ENCODE results near the gene SLC22A12.

The SLC22A12 gene

DNA sequence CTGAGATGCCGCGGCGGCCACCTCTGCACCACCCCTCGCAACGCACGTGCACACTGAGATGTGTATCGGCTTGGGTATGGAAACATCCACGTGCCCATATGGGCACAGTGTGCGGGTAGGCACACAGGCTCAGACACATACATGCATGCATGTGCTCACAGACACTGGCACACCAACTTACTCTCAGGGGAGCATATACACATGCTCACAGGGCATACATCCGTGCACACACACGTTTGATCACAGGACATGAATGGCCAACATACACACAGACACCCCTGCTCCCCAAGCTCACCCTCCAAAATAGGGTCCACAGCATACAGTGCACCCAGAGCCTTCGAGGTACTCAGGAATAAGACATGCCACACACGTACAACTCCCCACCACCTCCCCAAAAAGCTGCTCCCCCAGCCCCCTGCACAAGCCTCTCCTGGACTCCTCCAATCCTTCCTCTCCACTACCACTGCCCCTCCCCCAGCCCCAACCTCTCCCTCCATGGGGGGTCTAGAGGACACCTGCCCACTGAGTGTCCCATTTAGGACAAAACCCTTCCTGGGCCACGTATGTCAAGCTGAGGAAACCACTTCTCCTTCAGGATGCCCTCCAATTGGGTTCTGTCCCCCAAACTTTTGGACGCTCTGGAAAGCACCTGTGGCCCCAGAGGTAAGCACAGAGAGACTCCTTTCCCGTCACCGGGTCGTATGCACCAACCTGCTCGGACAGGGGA, 53.1 kb downstream of the SLC22A12 start:
- no peak overlapping the region for H3K27ac ChIP-seq
- H3K9me3 ChIP-seq: no peaks in the 10 kb centered on the region
- DNase-seq: no peak
- TF ChIP-seq, protein P1, sequence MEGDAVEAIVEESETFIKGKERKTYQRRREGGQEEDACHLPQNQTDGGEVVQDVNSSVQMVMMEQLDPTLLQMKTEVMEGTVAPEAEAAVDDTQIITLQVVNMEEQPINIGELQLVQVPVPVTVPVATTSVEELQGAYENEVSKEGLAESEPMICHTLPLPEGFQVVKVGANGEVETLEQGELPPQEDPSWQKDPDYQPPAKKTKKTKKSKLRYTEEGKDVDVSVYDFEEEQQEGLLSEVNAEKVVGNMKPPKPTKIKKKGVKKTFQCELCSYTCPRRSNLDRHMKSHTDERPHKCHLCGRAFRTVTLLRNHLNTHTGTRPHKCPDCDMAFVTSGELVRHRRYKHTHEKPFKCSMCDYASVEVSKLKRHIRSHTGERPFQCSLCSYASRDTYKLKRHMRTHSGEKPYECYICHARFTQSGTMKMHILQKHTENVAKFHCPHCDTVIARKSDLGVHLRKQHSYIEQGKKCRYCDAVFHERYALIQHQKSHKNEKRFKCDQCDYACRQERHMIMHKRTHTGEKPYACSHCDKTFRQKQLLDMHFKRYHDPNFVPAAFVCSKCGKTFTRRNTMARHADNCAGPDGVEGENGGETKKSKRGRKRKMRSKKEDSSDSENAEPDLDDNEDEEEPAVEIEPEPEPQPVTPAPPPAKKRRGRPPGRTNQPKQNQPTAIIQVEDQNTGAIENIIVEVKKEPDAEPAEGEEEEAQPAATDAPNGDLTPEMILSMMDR (IDR thresholded peaks at IDR 0.05): no peak
- peaks cover 3 to 60% of the 10 kb centered on the region in 2 donors for H3K27me3 ChIP-seq
- H3K36me3 ChIP-seq: no peaks in the 10 kb centered on the region
- peak overlapping the region; percentile 18 to 39 for H3K4me3 ChIP-seq
- peaks cover 0 to 22% (median 13%) of the 10 kb centered on the region in 4 donors for H3K4me1 ChIP-seq
- intact Hi-C loops (cut with DNase I; ENCODE audit: low total_unique reads): no loop called here

DNA sequence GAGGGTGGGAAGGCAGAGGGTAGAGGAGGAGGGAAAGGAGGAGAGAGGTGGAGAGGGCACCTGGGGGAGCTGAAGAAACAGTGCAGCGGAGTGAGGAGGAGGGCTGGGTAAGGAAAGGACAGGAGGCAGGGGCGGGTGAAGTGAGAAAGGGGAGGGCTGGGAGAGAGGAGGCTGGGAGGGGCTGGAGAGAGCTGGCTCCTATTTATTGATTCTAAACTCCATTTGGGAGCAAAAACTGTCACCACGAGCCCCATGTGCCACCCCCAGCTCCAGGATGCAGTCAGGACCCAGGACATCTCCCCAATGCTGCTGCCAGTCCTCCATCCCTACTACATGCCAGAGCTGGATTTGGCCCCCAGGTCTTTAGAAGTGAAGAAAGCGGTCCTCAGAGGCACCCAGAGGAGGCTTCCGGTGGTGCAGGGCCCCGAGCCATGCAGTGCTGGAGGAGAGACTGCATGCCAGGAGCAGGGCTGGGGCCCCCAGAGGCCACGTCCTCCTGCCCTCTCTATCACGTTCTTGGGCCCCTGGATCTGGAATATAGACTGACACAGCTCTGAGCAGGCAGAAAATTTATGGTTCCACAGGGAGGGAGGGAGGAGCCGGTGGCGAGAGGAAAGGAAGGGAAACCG, 53.7 kb downstream of the SLC22A12 start:
- no peak for DNase-seq
- Histone ChIP-seq H3K27ac (no peak overlapping the region), H3K4me3 (no peak overlapping the region), H3K27me3 (peaks cover 3 to 55% of the 10 kb centered on the region in 2 donors), H3K4me1 (peaks cover 0 to 22% (median 13%) of the 10 kb centered on the region in 4 donors), H3K36me3 (no peaks in the 10 kb centered on the region), H3K9me3 (no peaks in the 10 kb centered on the region)
- TF ChIP-seq, protein P1 (IDR thresholded peaks at IDR 0.05): no peak
- intact Hi-C loops (cut with DNase I; ENCODE audit: low total_unique reads): no loop called here

DNA sequence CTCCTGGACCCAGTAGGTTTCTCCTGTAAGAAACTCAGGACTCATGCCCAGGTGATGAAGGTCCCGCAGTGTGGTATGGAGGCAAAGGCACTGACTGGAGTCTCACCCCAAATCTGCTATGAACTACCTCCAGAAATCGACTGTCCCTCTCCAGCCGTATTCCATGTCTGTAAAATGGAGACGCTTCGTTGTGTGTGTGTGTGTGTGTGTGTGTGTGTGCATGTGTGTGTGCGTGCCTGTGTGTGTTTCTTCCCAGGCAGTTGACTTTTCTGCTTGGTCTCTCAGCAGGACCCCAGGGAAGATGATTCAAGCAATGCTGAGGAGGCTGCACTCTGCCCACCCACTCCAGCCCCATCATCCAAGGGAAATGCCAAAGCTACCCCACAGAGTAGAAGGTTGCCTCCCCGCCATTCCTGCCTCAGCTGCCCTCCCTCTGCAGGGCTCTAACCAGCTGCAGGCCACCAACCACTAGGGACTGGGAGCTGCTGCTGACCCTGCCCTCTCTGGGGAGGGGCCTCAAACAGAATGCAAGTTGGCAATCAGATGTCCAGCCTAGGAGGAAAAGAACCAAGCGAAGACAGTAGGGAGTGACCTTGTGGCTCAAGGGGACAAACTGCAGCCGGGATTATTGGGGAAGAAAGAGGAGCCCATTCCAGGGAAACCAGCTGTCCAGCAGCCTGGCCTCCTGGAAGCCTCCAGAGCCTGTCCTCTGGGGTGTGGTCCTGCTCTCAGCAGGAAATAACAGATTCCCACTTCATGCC, 56.2 kb downstream of the SLC22A12 start:
- no peaks in the 10 kb centered on the region for H3K36me3 ChIP-seq

DNA sequence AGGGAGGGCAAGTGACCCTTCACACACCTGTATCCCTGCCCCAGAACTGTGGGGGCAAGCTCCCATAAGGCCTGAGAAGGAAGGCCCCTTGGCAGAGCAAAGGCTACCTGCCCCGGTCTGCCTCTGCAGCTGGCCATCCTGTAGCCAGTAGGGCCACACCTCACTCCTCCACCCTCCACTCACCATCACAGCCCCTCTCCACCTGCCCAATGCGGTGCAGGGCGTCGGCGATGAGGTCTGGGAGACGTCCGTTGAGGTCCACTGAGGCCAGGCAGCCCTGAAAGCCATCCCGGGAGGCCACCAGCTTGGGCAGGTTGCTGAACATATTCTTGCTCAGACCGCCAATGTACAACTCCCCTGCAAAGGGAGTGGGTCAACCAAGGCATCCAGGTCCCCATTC, 57.5 kb downstream of the SLC22A12 start:
- TF ChIP-seq, protein P1 (IDR thresholded peaks at IDR 0.05): no peak
- intact Hi-C loops (cut with DNase I; ENCODE audit: low total_unique reads): no loop called here
- peaks cover 0 to 18% (median 2%) of the 10 kb centered on the region in 4 donors for H3K4me1 ChIP-seq
- DNase-seq: no peak
- peaks cover 0 to 30% of the 10 kb centered on the region in 2 donors for H3K27me3 ChIP-seq
- no peaks in the 10 kb centered on the region for H3K9me3 ChIP-seq
- H3K36me3 ChIP-seq: no peaks in the 10 kb centered on the region
- no peak overlapping the region for H3K27ac ChIP-seq
- H3K4me3 ChIP-seq: no peak overlapping the region

More for the DNA sequence above, 56.2 kb downstream of the SLC22A12 start:
- no peak overlapping the region for H3K4me3 ChIP-seq
- no peak for DNase-seq
- H3K27ac ChIP-seq: no peak overlapping the region
- peaks cover 2 to 44% of the 10 kb centered on the region in 2 donors for H3K27me3 ChIP-seq
- intact Hi-C loops (cut with DNase I; ENCODE audit: low total_unique reads): no loop called here
- no peaks in the 10 kb centered on the region for H3K9me3 ChIP-seq
- TF ChIP-seq, protein P1 (IDR thresholded peaks at IDR 0.05): no peak
- H3K4me1 ChIP-seq: peaks cover 0 to 22% (median 13%) of the 10 kb centered on the region in 4 donors

DNA sequence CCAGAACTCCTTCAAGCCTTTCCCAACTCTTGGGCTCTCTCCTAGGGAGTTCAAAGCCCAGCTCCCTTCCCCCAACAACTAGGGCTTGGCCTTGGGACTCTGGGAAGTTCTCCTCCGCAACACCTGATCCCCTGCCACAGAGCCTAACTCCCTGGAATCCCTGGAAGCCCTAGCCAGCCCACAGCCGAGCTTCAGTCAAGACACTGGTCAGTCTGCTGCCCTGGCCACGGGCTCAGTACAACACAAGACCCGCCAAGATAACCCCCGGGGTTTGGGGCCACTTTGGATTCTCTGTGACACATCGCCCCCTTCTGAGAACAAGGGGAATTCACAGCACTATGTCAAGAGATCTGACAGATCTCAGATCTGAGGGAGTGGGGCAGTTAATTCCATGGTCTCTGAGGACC, 58.3 kb downstream of the SLC22A12 start:
- no peak overlapping the region for H3K27ac ChIP-seq

More for the DNA sequence above, 58.3 kb downstream of the SLC22A12 start:
- no peak for DNase-seq
- Histone ChIP-seq H3K9me3 (no peaks in the 10 kb centered on the region), H3K36me3 (no peaks in the 10 kb centered on the region), H3K4me1 (peaks cover 0 to 11% (median 0%) of the 10 kb centered on the region in 4 donors), H3K4me3 (no peak overlapping the region), H3K27me3 (peaks cover 0 to 26% of the 10 kb centered on the region in 2 donors)
- intact Hi-C loops (cut with DNase I; ENCODE audit: low total_unique reads): no loop called here
- TF ChIP-seq, protein P1 (IDR thresholded peaks at IDR 0.05): no peak
